CD14-positive monocyte (primary cell): ENCODE measurements around the gene KRTAP5-10. TPM values are rescaled to one million over a fixed set of nuclear protein-coding genes. Genes with fewer than 3 reads are reported as not detected.

Source experiments
- DNase-seq, 3 donors: peaks; one replicate each; pipeline ENCODE4 v3.0.0-alpha.2; 2011 to 2022
- H2AFZ ChIP-seq: 2 replicates; pipeline ENCODE4 v1.6.0; 2012; ENCODE audit warnings: mild to moderate bottlenecking, low read depth, low read length, inconsistent platforms; ENCODE audit not compliant: insufficient read depth, poor library complexity, severe bottlenecking
- H3K27ac ChIP-seq, 2 donors: 1 replicate in 1 of 2; 2 replicates in 1 of 2; pipeline ENCODE4 v1.5.1; 2012 to 2013; ENCODE audit warnings: low read length in 2 of 2, control low read depth in 1 of 2, inconsistent platforms in 1 of 2, low read depth in 1 of 2, mild to moderate bottlenecking in 1 of 2
- H3K27me3 ChIP-seq, 2 donors: one replicate each; pipeline versions ENCODE4 v1.6.0 to v1.6.1; 2011 to 2013; ENCODE audit warnings: low read length in 2 of 2; ENCODE audit not compliant: control insufficient read depth in 2 of 2, insufficient read depth in 2 of 2
- H3K36me3 ChIP-seq, 2 donors: replicated peaks in 1 of 2; 1 replicate in 1 of 2; 2 replicates in 1 of 2; pipeline versions ENCODE4 v1.5.1 to v1.6.1; 2012 to 2013; ENCODE audit warnings: low read length in 2 of 2, control low read depth in 1 of 2, inconsistent platforms in 1 of 2, mild to moderate bottlenecking in 1 of 2; ENCODE audit not compliant: insufficient read depth in 2 of 2, control insufficient read depth in 1 of 2
- H3K4me1 ChIP-seq, 2 donors: 1 replicate in 1 of 2; 2 replicates in 1 of 2; pipeline versions ENCODE4 v1.5.1 to v1.6.1; 2012 to 2013; ENCODE audit warnings: low read length in 2 of 2, control low read depth in 1 of 2, inconsistent platforms in 1 of 2, mild to moderate bottlenecking in 1 of 2, moderate library complexity in 1 of 2; ENCODE audit not compliant: insufficient read depth in 2 of 2, control insufficient read depth in 1 of 2
- H3K4me2 ChIP-seq: replicated peaks from 2 replicates; pipeline ENCODE3; 2012; ENCODE audit warnings: low read length, moderate library complexity, mild to moderate bottlenecking; ENCODE audit not compliant: poor library complexity, severe bottlenecking; ENCODE audit errors: extremely low read depth
- H3K4me3 ChIP-seq, 3 experiments: fragments of 200-600 bp in 1 of 3; sonication (generic) in 1 of 3; replicated peaks in 1 of 3; 1 replicate in 2 of 3; 2 replicates in 1 of 3; pipeline ENCODE4 v1.5.1; 2011 to 2013; ENCODE audit warnings: low read length in 3 of 3, mild to moderate bottlenecking in 3 of 3, control low read depth in 2 of 3, low read depth in 2 of 3, inconsistent platforms in 1 of 3, moderate library complexity in 1 of 3
- H3K79me2 ChIP-seq: 2 replicates; pipeline ENCODE4 v1.6.0; 2012; ENCODE audit warnings: mild to moderate bottlenecking, control low read depth, inconsistent platforms, low read length, moderate library complexity; ENCODE audit not compliant: insufficient read depth
- H3K9ac ChIP-seq: 2 replicates; pipeline ENCODE4 v1.6.0; 2017; ENCODE audit warnings: low read length, mild to moderate bottlenecking; ENCODE audit not compliant: insufficient read depth, poor library complexity, severe bottlenecking
- H3K9me3 ChIP-seq, 2 donors: replicated peaks in 1 of 2; 1 replicate in 1 of 2; 2 replicates in 1 of 2; pipeline versions ENCODE4 v1.5.1 to v1.6.1; 2012 to 2013; ENCODE audit warnings: low read length in 2 of 2, control low read depth in 1 of 2; ENCODE audit not compliant: control insufficient read depth in 1 of 2, insufficient read depth in 1 of 2
- H4K20me1 ChIP-seq: 2 replicates; pipeline ENCODE4 v1.6.0; 2012; ENCODE audit warnings: mild to moderate bottlenecking, low read length, control low read depth, moderate library complexity; ENCODE audit not compliant: insufficient read depth
- H3K27ac Mint-ChIP-seq, 7 donors: one replicate each; pipeline ENCODE4 v1.8.0; 2020; ENCODE audit warnings: mild to moderate bottlenecking in 7 of 7, mixed read lengths in 7 of 7, moderate library complexity in 6 of 7, inconsistent platforms in 2 of 7
- H3K27me3 Mint-ChIP-seq, 3 donors: one replicate each; pipeline ENCODE4 v1.8.0; 2021 to 2022; ENCODE audit warnings: low read depth in 3 of 3, mild to moderate bottlenecking in 3 of 3, mixed read lengths in 3 of 3, moderate library complexity in 3 of 3, inconsistent platforms in 1 of 3
- H3K36me3 Mint-ChIP-seq, 2 donors: one replicate each; pipeline ENCODE4 v1.8.0; 2020; ENCODE audit warnings: mixed read lengths in 2 of 2, inconsistent platforms in 1 of 2, mild to moderate bottlenecking in 1 of 2
- H3K4me1 Mint-ChIP-seq: one replicate; pipeline ENCODE4 v1.8.0; 2020; ENCODE audit warnings: mild to moderate bottlenecking, mixed read lengths
- H3K4me3 Mint-ChIP-seq, 2 donors: one replicate each; pipeline ENCODE4 v1.8.0; 2020; ENCODE audit warnings: mild to moderate bottlenecking in 2 of 2, mixed read lengths in 2 of 2, moderate library complexity in 1 of 2
- H3K9me3 Mint-ChIP-seq, 7 donors: one replicate each; pipeline ENCODE4 v1.8.0; 2020 to 2022; ENCODE audit warnings: mixed read lengths in 7 of 7, mild to moderate bottlenecking in 6 of 7, moderate library complexity in 6 of 7, inconsistent platforms in 2 of 7
- WGBS: methylation state at CpG from one replicate; pipeline ENCODE4 v1.1.5; 2013; ENCODE audit warnings: missing lambda C conversion rate; ENCODE audit not compliant: insufficient coverage; 5-methylcytosine and 5-hydroxymethylcytosine counted together
- intact Hi-C, 2 donors: fragments of 100-400 bp; cut with micrococcal nuclease; formaldehyde crosslinking; loops; one replicate each; pipeline versions ENCODE4 v1.15.0 to v1.15.1; 2023
- polyA plus RNA-seq, 3 donors: library from polyadenylated mRNA; depleted of rRNA in 1 of 3; unstranded in 2 of 3; stranded (reverse) in 1 of 3; fragments of 300-500 nt in 2 of 3; fragments of >200 nt in 1 of 3; fragmentation: Illumina TruSeq in 2 of 3; gene quantifications; 1 replicate in 2 of 3; 2 replicates in 1 of 3; pipeline ENCODE4 v1.2.3, GENCODE V29; 2012 to 2021
- TF ChIP-seq, protein P1 (sequence below): fragments of 200-600 bp; IDR thresholded peaks from one replicate; pipeline ENCODE4 v1.8.0; 2022; ENCODE audit warnings: antibody characterized with exemption, mild to moderate bottlenecking

KRTAP5-10 gene
- polyA plus RNA-seq, 3 donors, result not detected

DNA sequence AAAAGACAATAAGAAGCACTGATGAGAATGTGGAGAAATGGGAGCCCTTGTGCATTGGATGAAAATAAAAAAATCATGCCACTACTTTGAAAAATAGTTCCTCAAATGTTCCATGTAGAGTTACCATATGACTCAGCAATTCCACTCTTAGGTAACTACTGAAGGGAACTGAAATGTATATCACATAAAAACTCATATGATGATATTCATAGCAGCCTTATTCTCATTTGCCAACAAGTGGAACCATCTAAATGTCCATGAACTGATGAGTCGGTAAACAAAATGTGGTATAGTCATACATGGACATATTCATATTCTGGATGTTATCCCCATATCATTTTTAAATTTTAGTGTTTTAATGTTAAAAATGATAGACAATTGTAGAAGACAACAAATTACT is 13.7 kb upstream of the KRTAP5-10 start:
- peaks cover 0 to 5% of the 10 kb centered on the region in 2 donors for H3K9me3 ChIP-seq
- H3K4me2 ChIP-seq, result no peak overlapping the region
- no peak overlapping the region for H3K4me3 Mint-ChIP-seq
- H3K36me3 Mint-ChIP-seq, result no peaks in the 10 kb centered on the region
- no peaks in the 10 kb centered on the region for H3K27me3 ChIP-seq
- H2AFZ ChIP-seq, result no peak overlapping the region
- TF ChIP-seq, protein P1, sequence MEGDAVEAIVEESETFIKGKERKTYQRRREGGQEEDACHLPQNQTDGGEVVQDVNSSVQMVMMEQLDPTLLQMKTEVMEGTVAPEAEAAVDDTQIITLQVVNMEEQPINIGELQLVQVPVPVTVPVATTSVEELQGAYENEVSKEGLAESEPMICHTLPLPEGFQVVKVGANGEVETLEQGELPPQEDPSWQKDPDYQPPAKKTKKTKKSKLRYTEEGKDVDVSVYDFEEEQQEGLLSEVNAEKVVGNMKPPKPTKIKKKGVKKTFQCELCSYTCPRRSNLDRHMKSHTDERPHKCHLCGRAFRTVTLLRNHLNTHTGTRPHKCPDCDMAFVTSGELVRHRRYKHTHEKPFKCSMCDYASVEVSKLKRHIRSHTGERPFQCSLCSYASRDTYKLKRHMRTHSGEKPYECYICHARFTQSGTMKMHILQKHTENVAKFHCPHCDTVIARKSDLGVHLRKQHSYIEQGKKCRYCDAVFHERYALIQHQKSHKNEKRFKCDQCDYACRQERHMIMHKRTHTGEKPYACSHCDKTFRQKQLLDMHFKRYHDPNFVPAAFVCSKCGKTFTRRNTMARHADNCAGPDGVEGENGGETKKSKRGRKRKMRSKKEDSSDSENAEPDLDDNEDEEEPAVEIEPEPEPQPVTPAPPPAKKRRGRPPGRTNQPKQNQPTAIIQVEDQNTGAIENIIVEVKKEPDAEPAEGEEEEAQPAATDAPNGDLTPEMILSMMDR, result no peak
- peaks cover 0 to 4% (median 1%) of the 10 kb centered on the region in 3 donors for H3K27me3 Mint-ChIP-seq
- H3K79me2 ChIP-seq, result no peaks in the 10 kb centered on the region
- no peak overlapping the region for H3K9ac ChIP-seq
- DNase-seq, result peak; percentile 18 to 58 (median 19)
- peaks cover 17% of the 10 kb centered on the region for H3K4me1 Mint-ChIP-seq
- peaks cover 0 to 3% (median 0%) of the 10 kb centered on the region in 7 donors for H3K9me3 Mint-ChIP-seq
- no peaks in the 10 kb centered on the region for H4K20me1 ChIP-seq
- no CpG with 5 or more reads among the region's 1 CpG for WGBS
- intact Hi-C loops, result no loop called here
- H3K4me1 ChIP-seq, result peaks cover 0 to 4% of the 10 kb centered on the region in 2 donors
- no peaks in the 10 kb centered on the region for H3K36me3 ChIP-seq
- no peak overlapping the region for H3K27ac ChIP-seq
- H3K4me3 ChIP-seq, result no peak overlapping the region
- no peak overlapping the region for H3K27ac Mint-ChIP-seq

DNA sequence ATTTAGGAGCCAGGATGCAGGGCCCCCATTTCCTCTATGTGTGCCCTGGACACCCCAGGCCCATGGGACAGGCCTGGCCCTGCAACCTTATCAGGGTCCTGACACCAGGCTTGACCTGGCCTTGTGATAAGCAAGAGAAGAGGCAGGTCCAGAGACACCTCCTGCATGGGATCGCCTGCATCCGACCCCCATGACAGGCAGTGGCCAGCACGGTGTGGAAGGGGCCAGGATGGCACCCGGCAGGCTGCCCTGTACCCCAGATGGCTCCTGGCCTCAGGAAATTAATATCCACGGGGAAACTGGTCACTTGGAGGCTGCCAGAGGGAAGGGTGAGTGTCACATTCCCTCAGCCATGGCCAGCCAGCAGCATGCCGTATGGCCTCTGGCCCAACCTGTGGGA is 10.4 kb upstream of the KRTAP5-10 start:
- Mint-ChIP-seq H3K4me1 (peaks cover 7% of the 10 kb centered on the region), H3K9me3 (peaks cover 0 to 3% (median 0%) of the 10 kb centered on the region in 7 donors), H3K27ac (no peak overlapping the region), H3K4me3 (no peak overlapping the region), H3K36me3 (no peaks in the 10 kb centered on the region), H3K27me3 (peaks cover 0 to 7% (median 4%) of the 10 kb centered on the region in 3 donors)
- no peaks in the 10 kb centered on the region for H3K36me3 ChIP-seq
- no peak overlapping the region for H3K27ac ChIP-seq
- H3K9me3 ChIP-seq, result no peaks in the 10 kb centered on the region
- no peaks in the 10 kb centered on the region for H3K27me3 ChIP-seq
- H4K20me1 ChIP-seq, result no peaks in the 10 kb centered on the region
- no peak overlapping the region for H3K4me3 ChIP-seq
- TF ChIP-seq, protein P1, result no peak
- WGBS, result 93% methylated on average over 6 of the region's 6 CpGs
- DNase-seq, result no peak
- no peak overlapping the region for H3K9ac ChIP-seq
- peaks cover 0 to 4% of the 10 kb centered on the region in 2 donors for H3K4me1 ChIP-seq
- no peaks in the 10 kb centered on the region for H3K79me2 ChIP-seq
- no peak overlapping the region for H2AFZ ChIP-seq
- H3K4me2 ChIP-seq, result no peak overlapping the region
- intact Hi-C loops, result no loop called here
